Heart left ventricle (tissue), 16 donors: ENCODE measurements around the gene RUSF1. TPM values are rescaled to one million over a fixed set of nuclear protein-coding genes. Genes with fewer than 3 reads are reported as not detected.

Source experiments
- ATAC-seq, 4 donors: fragments of 200-7000 bp; cut with Tn5 transposase; one replicate each; pipeline ENCODE4 v1.9.1; 2020 to 2022; ENCODE audit warnings: moderate library complexity in 4 of 4, mild to moderate bottlenecking in 3 of 4, moderate number of reproducible peaks in 1 of 4
- DNase-seq, 5 donors: peaks; one replicate each; pipeline ENCODE4 v3.0.0-alpha.2; 2020
- H3K27ac ChIP-seq, 12 donors: fragments of 200-600 bp; sonication (generic) in 4 of 12; one replicate each; pipeline versions ENCODE4 v1.5.0 to v1.8.0; 2016 to 2022; ENCODE audit warnings: mild to moderate bottlenecking in 2 of 12
- H3K27me3 ChIP-seq, 9 donors: fragments of 200-600 bp; sonication (generic) in 2 of 9; one replicate each; pipeline versions ENCODE4 v1.5.1 to v1.8.0; 2016 to 2022; ENCODE audit warnings: mild to moderate bottlenecking in 3 of 9
- H3K36me3 ChIP-seq, 9 donors: fragments of 200-600 bp; sonication (generic) in 2 of 9; one replicate each; pipeline versions ENCODE4 v1.5.0 to v1.8.0; 2018 to 2022; ENCODE audit warnings: mild to moderate bottlenecking in 2 of 9
- H3K4me1 ChIP-seq, 12 donors: fragments of 200-600 bp; sonication (generic) in 4 of 12; one replicate each; pipeline versions ENCODE4 v1.5.0 to v1.8.0; 2016 to 2022; ENCODE audit warnings: mild to moderate bottlenecking in 3 of 12
- H3K4me3 ChIP-seq, 12 donors: fragments of 200-600 bp; sonication (generic) in 4 of 12; one replicate each; pipeline versions ENCODE4 v1.5.0 to v1.8.0; 2017 to 2022; ENCODE audit warnings: mild to moderate bottlenecking in 9 of 12, moderate library complexity in 4 of 12
- H3K9me3 ChIP-seq, 12 donors: fragments of 200-600 bp; sonication (generic) in 4 of 12; one replicate each; pipeline versions ENCODE4 v1.5.0 to v1.8.0; 2016 to 2022; ENCODE audit warnings: mild to moderate bottlenecking in 1 of 12
- CTCF ChIP-seq, 12 donors: fragments of 200-600 bp; sonication (generic) in 4 of 12; IDR thresholded peaks; one replicate each; pipeline versions ENCODE4 v1.5.0 to v1.8.0; 2018 to 2022; ENCODE audit warnings: antibody characterized with exemption in 12 of 12, mild to moderate bottlenecking in 5 of 12
- POLR2A ChIP-seq, 2 donors: fragments of 450-650 bp; IDR thresholded peaks; one replicate each; pipeline ENCODE4 v1.6.1; 2017; ENCODE audit warnings: antibody characterized with exemption in 2 of 2, mild to moderate bottlenecking in 2 of 2, moderate library complexity in 2 of 2
- WGBS, 4 donors: extraction: QIAGEN DNeasy Blood & Tissue Kit in 2 of 4; methylation state at CpG; one replicate each; pipeline versions ENCODE4 v1.1.5 to v1.1.7; 2013 to 2018; 5-methylcytosine and 5-hydroxymethylcytosine counted together
- intact Hi-C, 10 donors: fragments of 100-400 bp; cut with DNase I; formaldehyde crosslinking; loops; one replicate each; pipeline versions ENCODE4 v1.11.1 to v1.14.2; 2022
- polyA plus RNA-seq, 2 donors: library from polyadenylated mRNA; stranded (reverse); fragments of 200-250 nt; gene quantifications; one replicate each; pipeline ENCODE4 v1.2.3, GENCODE V29; 2013
- total RNA-seq, 9 donors: library from RNA; depleted of rRNA in 2 of 9; stranded (reverse); fragments of >200 nt in 2 of 9; fragmentation: NEBNext Ultra II Directional in 3 of 9; extraction: Animal tissue kit (Norgen Biotek cat#: 25700) in 3 of 9; gene quantifications; one replicate each; pipeline versions ENCODE4 v1.1.0 to v1.2.4, GENCODE V29; 2016 to 2023
- donor health status: ischemic (EF 13 %, LVEDD 7.1; RV severe dilation, severe dysfunction).
- donor health status: healthy with polysubstance abuse.
- donor health status: DM: no; HTN: yes; CAD: no.
- donor health status: DM: no; HTN: no; CAD: no.
- donor health status: ischemic (EF 25% LVEDD 6.9; RV normal size, moderate dysfunction).
- donor health status: ischemic (EF 25% LVEDD 5.7; RV mildly dilated, moderate dysfunction).
- donor health status: healthy.
- donor health status: DM: yes; HTN: yes; CAD: no.
- donor health status: ischemic (EF 35%, LVEDD 5.7; RV mildly dilated, moderate dysfunction).
- donor health status: nonischemic (EF 11% LVEDD 7.7; RV severe dilation, severe dysfunction).
- donor health status: DM: yes; HTN: yes; CAD: no.
- donor health status: PGD.
- donor health status: ischemic (EF 29% LVEDD 5.4; RV normal size, mild dysfunction).
- donor health status: nonischemic (EF 23%, LVEDD 6.1; RV moderate dilation, normal function).

RUSF1 gene
- total and polyA plus RNA-seq, 11 donors = 17.8 to 32.5 (median 22.4) TPM

GRCh38 chr16:31476303-31477219, 31.6 kb downstream of the RUSF1 start:
- Histone ChIP-seq H3K27me3 (peaks cover 0 to 2% (median 0%) of the 10 kb centered on the region in 9 donors), H3K4me1 (peaks cover 0 to 31% (median 13%) of the 10 kb centered on the region in 12 donors), H3K9me3 (no peaks in the 10 kb centered on the region), H3K4me3 (peak overlapping the region in 6 of 12 donors; percentile 5 to 56 (median 30)), H3K27ac (peak overlapping the region in 1 of 12 donors; percentile 72), H3K36me3 (peaks cover 0 to 50% (median 39%) of the 10 kb centered on the region in 9 donors)
- TF ChIP-seq CTCF (IDR thresholded peaks at IDR 0.05) (no peak), POLR2A (IDR thresholded peaks at IDR 0.05) (no peak)
- DNase-seq (peak; percentile 63 to 89 (median 74)), ATAC-seq (peak in 2 of 4 donors; percentile 30 to 44)
- intact Hi-C loops = no loop called here
- WGBS, 4 donors = 69 to 84% (median 78%) methylated on average over 61 to 68 of the region's 68 CpGs

GRCh38 chr16:31475946-31476302, 32.3 kb downstream of the RUSF1 start:
- peaks cover 0 to 34% (median 17%) of the 10 kb centered on the region in 12 donors for H3K4me1 ChIP-seq
- WGBS, 4 donors = 83 to 89% (median 88%) methylated on average over 20 to 26 of the region's 26 CpGs
- no peaks in the 10 kb centered on the region for H3K9me3 ChIP-seq
- ATAC-seq = no peak
- H3K4me3 ChIP-seq = peak overlapping the region in 1 of 12 donors; percentile 56
- peak overlapping the region in 1 of 12 donors; percentile 72 for H3K27ac ChIP-seq
- peaks cover 0 to 50% (median 39%) of the 10 kb centered on the region in 9 donors for H3K36me3 ChIP-seq
- intact Hi-C loops = no loop called here
- DNase-seq = no peak
- peaks cover 0 to 2% (median 0%) of the 10 kb centered on the region in 9 donors for H3K27me3 ChIP-seq
- TF ChIP-seq CTCF (IDR thresholded peaks at IDR 0.05) = no peak
- TF ChIP-seq POLR2A (IDR thresholded peaks at IDR 0.05) = no peak

GRCh38 chr16:31474773-31475738, 33.1 kb downstream of the RUSF1 start:
- DNase-seq = no peak
- no peak for TF ChIP-seq POLR2A (IDR thresholded peaks at IDR 0.05)
- TF ChIP-seq CTCF (IDR thresholded peaks at IDR 0.05) = no peak
- H3K4me3 ChIP-seq = no peak overlapping the region
- H3K27me3 ChIP-seq = peaks cover 0 to 2% (median 0%) of the 10 kb centered on the region in 9 donors
- WGBS, 4 donors = 91 to 95% (median 93%) methylated on average over 12 of the region's 12 CpGs
- H3K4me1 ChIP-seq = peaks cover 0 to 31% (median 14%) of the 10 kb centered on the region in 12 donors
- H3K27ac ChIP-seq = peak overlapping the region in 1 of 12 donors; percentile 97
- intact Hi-C loops = loop anchor here in 2 of 10 donors (5.0 kb wide), 1 partner anchor 32 kb away; the partner anchor contains the start of gene RUSF1 (in 2 of the 2)
- no peaks in the 10 kb centered on the region for H3K9me3 ChIP-seq
- H3K36me3 ChIP-seq = peaks cover 0 to 50% (median 39%) of the 10 kb centered on the region in 9 donors
- ATAC-seq = no peak
